SK-N-SH treated with all-trans-retinoic acid at 6 μM for 48 hours (cell line): ENCODE measurements around the gene NUP214.

Experiments used
- ATAC-seq: fragments of 200-7000 bp; cut with Tn5 transposase; 3 replicates; pipeline ENCODE4 v1.9.1; 2020; ENCODE audit warnings: mild to moderate bottlenecking, moderate library complexity
- BACH2 ChIP-seq: fragments of 250-450 bp; sonication (Bioruptor Pico); IDR thresholded peaks from 2 replicates; pipeline ENCODE4 v1.9.0; 2021; ENCODE audit warnings: mild to moderate bottlenecking, borderline replicate concordance
- CSRNP3 ChIP-seq: fragments of 250-450 bp; sonication (Bioruptor Pico); IDR thresholded peaks from 2 replicates; pipeline ENCODE4 v1.5.1; 2021; ENCODE audit warnings: mild to moderate bottlenecking, moderate library complexity
- ESRRG ChIP-seq: fragments of 250-450 bp; sonication (Bioruptor Pico); IDR thresholded peaks from 2 replicates; pipeline ENCODE4 v1.6.1; 2021; ENCODE audit warnings: mild to moderate bottlenecking
- GLIS3 ChIP-seq: fragments of 250-450 bp; sonication (Bioruptor Pico); IDR thresholded peaks from 2 replicates; pipeline ENCODE4 v1.5.0; 2020; ENCODE audit warnings: mild to moderate bottlenecking, moderate library complexity
- ISL1 ChIP-seq: fragments of 250-450 bp; sonication (Bioruptor Pico); IDR thresholded peaks from 2 replicates; pipeline ENCODE4 v2.1.2; 2022; ENCODE audit warnings: mild to moderate bottlenecking, moderate library complexity
- OSR1 ChIP-seq: fragments of 250-450 bp; sonication (Bioruptor Pico); IDR thresholded peaks from 2 replicates; pipeline ENCODE4 v1.8.0; 2022; ENCODE audit warnings: moderate library complexity, mild to moderate bottlenecking, inconsistent platforms
- PPARA ChIP-seq: fragments of 250-450 bp; sonication (Bioruptor Pico); IDR thresholded peaks from 2 replicates; pipeline ENCODE4 v1.5.0; 2020; ENCODE audit warnings: mild to moderate bottlenecking, borderline replicate concordance
- RARB ChIP-seq: fragments of 250-450 bp; sonication (Bioruptor Pico); IDR thresholded peaks from 2 replicates; pipeline ENCODE4 v1.8.0; 2021; ENCODE audit warnings: mild to moderate bottlenecking, moderate library complexity
- SNAI2 ChIP-seq: fragments of 250-450 bp; sonication (Bioruptor Pico); IDR thresholded peaks from 2 replicates; pipeline ENCODE4 v1.5.0; 2020; ENCODE audit warnings: mild to moderate bottlenecking, moderate library complexity
- TCF4 ChIP-seq: fragments of 250-450 bp; sonication (Bioruptor Pico); IDR thresholded peaks from 2 replicates; pipeline ENCODE4 v1.8.0; 2021; ENCODE audit warnings: mild to moderate bottlenecking, moderate library complexity, borderline replicate concordance
- TOX ChIP-seq: fragments of 250-450 bp; sonication (Bioruptor Pico); IDR thresholded peaks from 2 replicates; pipeline ENCODE4 v1.8.0; 2021; ENCODE audit warnings: mild to moderate bottlenecking, moderate library complexity, borderline replicate concordance
- ZC3H10 ChIP-seq: fragments of 250-450 bp; sonication (Bioruptor Pico); IDR thresholded peaks from 2 replicates; pipeline ENCODE4 v1.5.1; 2021; ENCODE audit warnings: mild to moderate bottlenecking, moderate library complexity
- ZFP3 ChIP-seq: fragments of 250-450 bp; sonication (Bioruptor Pico); IDR thresholded peaks from 2 replicates; pipeline ENCODE4 v1.5.0; 2020; ENCODE audit warnings: mild to moderate bottlenecking, moderate library complexity
- ZFP30 ChIP-seq: fragments of 450-650 bp; formaldehyde crosslinking; IDR thresholded peaks from 2 replicates; pipeline ENCODE4 v1.5.0; 2022; ENCODE audit warnings: mild to moderate bottlenecking, moderate library complexity
- ZNF565 ChIP-seq: fragments of 450-650 bp; formaldehyde crosslinking; conservative IDR thresholded peaks from 2 replicates; pipeline ENCODE4 v1.5.0; 2020; ENCODE audit warnings: low read depth, mild to moderate bottlenecking, moderate library complexity
- ZNF70 ChIP-seq: fragments of 450-650 bp; formaldehyde crosslinking; IDR thresholded peaks from 2 replicates; pipeline ENCODE4 v1.5.0; 2020; ENCODE audit warnings: mild to moderate bottlenecking, moderate library complexity
- ZNF8 ChIP-seq: fragments of 450-650 bp; formaldehyde crosslinking; IDR thresholded peaks from 2 replicates; pipeline ENCODE4 v1.5.0; 2020; ENCODE audit warnings: mild to moderate bottlenecking, moderate library complexity
- TF ChIP-seq, protein P1 (sequence below): fragments of 250-450 bp; sonication (Bioruptor Pico); IDR thresholded peaks from 2 replicates; pipeline ENCODE4 v1.5.1; 2020; ENCODE audit warnings: low read depth, mild to moderate bottlenecking, moderate library complexity
- TF ChIP-seq, protein P2 (sequence below): fragments of 250-450 bp; sonication (Bioruptor Pico); IDR thresholded peaks from 2 replicates; pipeline ENCODE4 v1.5.0; 2020; ENCODE audit warnings: mild to moderate bottlenecking, moderate library complexity
- TF ChIP-seq, protein P3 (sequence below): fragments of 250-450 bp; sonication (Bioruptor Pico); IDR thresholded peaks from 2 replicates; pipeline ENCODE4 v1.8.0; 2020; ENCODE audit warnings: mild to moderate bottlenecking, moderate library complexity, borderline replicate concordance

NUP214 gene

GRCh38 chr9:131165523-131165922 is 40.1 kb downstream of the NUP214 start:
- TF ChIP-seq ZNF565 (CRISPR knock-in tag) (no peak), ZFP30 (CRISPR knock-in tag) (no peak), ESRRG (no peak), TCF4 (CRISPR knock-in tag) (no peak), SNAI2 (no peak), CSRNP3 (CRISPR knock-in tag) (no peak), RARB (no peak), PPARA (no peak), ZC3H10 (CRISPR knock-in tag) (no peak), OSR1 (no peak), ISL1 (CRISPR knock-in tag) (no peak), ZFP3 (CRISPR knock-in tag) (no peak)
- TF ChIP-seq, protein P1, sequence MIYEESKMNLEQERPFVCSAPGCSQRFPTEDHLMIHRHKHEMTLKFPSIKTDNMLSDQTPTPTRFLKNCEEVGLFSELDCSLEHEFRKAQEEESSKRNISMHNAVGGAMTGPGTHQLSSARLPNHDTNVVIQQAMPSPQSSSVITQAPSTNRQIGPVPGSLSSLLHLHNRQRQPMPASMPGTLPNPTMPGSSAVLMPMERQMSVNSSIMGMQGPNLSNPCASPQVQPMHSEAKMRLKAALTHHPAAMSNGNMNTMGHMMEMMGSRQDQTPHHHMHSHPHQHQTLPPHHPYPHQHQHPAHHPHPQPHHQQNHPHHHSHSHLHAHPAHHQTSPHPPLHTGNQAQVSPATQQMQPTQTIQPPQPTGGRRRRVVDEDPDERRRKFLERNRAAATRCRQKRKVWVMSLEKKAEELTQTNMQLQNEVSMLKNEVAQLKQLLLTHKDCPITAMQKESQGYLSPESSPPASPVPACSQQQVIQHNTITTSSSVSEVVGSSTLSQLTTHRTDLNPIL (CRISPR knock-in tag): no peak
- TF ChIP-seq, protein P2, sequence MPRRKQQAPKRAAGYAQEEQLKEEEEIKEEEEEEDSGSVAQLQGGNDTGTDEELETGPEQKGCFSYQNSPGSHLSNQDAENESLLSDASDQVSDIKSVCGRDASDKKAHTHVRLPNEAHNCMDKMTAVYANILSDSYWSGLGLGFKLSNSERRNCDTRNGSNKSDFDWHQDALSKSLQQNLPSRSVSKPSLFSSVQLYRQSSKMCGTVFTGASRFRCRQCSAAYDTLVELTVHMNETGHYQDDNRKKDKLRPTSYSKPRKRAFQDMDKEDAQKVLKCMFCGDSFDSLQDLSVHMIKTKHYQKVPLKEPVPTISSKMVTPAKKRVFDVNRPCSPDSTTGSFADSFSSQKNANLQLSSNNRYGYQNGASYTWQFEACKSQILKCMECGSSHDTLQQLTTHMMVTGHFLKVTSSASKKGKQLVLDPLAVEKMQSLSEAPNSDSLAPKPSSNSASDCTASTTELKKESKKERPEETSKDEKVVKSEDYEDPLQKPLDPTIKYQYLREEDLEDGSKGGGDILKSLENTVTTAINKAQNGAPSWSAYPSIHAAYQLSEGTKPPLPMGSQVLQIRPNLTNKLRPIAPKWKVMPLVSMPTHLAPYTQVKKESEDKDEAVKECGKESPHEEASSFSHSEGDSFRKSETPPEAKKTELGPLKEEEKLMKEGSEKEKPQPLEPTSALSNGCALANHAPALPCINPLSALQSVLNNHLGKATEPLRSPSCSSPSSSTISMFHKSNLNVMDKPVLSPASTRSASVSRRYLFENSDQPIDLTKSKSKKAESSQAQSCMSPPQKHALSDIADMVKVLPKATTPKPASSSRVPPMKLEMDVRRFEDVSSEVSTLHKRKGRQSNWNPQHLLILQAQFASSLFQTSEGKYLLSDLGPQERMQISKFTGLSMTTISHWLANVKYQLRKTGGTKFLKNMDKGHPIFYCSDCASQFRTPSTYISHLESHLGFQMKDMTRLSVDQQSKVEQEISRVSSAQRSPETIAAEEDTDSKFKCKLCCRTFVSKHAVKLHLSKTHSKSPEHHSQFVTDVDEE (CRISPR knock-in tag): no peak
- TF ChIP-seq, protein P3, sequence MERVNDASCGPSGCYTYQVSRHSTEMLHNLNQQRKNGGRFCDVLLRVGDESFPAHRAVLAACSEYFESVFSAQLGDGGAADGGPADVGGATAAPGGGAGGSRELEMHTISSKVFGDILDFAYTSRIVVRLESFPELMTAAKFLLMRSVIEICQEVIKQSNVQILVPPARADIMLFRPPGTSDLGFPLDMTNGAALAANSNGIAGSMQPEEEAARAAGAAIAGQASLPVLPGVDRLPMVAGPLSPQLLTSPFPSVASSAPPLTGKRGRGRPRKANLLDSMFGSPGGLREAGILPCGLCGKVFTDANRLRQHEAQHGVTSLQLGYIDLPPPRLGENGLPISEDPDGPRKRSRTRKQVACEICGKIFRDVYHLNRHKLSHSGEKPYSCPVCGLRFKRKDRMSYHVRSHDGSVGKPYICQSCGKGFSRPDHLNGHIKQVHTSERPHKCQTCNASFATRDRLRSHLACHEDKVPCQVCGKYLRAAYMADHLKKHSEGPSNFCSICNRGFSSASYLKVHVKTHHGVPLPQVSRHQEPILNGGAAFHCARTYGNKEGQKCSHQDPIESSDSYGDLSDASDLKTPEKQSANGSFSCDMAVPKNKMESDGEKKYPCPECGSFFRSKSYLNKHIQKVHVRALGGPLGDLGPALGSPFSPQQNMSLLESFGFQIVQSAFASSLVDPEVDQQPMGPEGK (CRISPR knock-in tag): no peak
- TF ChIP-seq, all 23 proteins: peak for 0
- ATAC-seq: no peak

- TF ChIP-seq PPARA (no peak), ISL1 (CRISPR knock-in tag) (no peak)
- ATAC-seq: no peak
Observed at GRCh38 chr9:131167146-131167692, 41.8 kb downstream of the NUP214 start.

GRCh38 chr9:131167936-131168335 is 42.5 kb downstream of the NUP214 start:
- ATAC-seq: no peak
- TF ChIP-seq ZNF70 (CRISPR knock-in tag) (no peak), PPARA (no peak), BACH2 (CRISPR knock-in tag) (no peak), CSRNP3 (CRISPR knock-in tag) (no peak), ZFP3 (CRISPR knock-in tag) (no peak), SNAI2 (no peak), TOX (CRISPR knock-in tag) (no peak), ZNF8 (CRISPR knock-in tag) (no peak), ZFP30 (CRISPR knock-in tag) (no peak), TCF4 (CRISPR knock-in tag) (no peak), GLIS3 (CRISPR knock-in tag) (no peak)
- TF ChIP-seq, protein P2 (CRISPR knock-in tag): no peak
- TF ChIP-seq, protein P3 (CRISPR knock-in tag): no peak
- TF ChIP-seq, protein P1 (CRISPR knock-in tag): no peak
